GM03348 (cell line): ENCODE results near the gene KRT3.

Source experiments
- DNase-seq: peaks from one replicate; pipeline ENCODE4 v3.0.0; 2012; ENCODE audit warnings: low spot score

The KRT3 gene

GRCh38 chr12:52827499-52828090, 31.7 kb upstream of the KRT3 start:
- DNase-seq, result no peak

DNA sequence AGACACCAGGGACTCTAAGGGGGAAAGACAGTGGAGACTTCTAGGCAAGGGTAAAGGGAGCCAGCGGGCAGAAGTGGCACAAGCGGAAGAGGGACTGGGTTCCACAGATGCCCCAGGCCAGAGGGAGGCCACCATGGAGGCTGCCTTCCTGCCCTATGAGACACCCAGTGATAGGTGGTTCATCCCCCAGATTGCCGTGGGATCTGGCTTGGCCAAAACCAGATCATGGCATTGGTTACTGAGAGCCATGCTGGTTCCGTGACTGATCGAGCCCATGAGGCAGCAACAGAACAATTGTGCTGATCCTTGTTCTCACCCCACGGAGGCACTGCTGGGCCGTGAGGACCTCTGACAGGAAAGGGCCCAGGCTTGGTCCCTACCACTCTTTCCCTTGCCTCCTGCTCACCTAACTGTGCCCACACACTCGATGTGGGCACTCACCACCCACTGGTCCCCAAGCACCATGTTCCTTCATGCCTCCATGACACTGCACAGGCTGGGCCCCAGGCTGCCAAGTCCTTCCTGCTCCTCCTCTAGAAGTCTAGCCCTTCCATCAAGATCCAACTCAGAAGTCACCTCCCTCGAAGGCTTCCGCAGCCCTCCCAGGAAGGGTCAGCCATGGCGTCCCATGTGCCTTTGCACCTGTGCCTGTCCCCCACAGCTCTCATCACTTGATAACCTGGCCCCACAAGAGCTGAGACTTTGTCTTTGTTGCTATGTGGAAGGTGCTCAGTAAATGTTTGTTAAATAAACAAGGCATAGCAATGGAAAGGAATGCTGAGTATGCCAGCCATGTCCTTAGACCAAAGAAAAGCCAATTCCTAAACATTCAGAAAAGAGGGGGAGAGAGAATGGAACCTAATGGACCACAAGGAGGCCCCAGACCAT, 30.9 kb upstream of the KRT3 start:
- DNase-seq, result no peak

DNA sequence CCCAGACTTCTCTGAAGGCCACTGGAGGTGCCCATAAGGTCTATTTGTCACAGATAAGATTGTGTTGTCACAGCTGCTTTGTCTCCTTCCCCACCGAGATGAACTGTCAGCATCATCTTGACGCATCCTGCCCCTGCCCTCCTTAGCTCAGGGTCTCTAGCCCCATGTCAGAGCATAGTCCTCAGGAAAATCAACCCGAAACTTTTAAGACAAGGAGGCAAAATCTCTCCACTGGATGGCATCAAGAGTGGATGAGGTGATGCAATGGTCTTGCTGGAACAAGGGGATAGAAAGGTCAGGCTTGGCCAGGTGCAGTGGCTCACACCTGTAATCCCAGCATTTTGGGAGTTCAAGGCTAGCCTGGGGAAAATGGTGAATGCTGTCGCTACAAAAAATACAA, 30.0 kb upstream of the KRT3 start:
- no peak for DNase-seq

- DNase-seq, result no peak
Measured at GRCh38 chr12:52824741-52825410, 29.0 kb upstream of the KRT3 start.

- DNase-seq, result no peak
Measured at GRCh38 chr12:52823761-52824450, 28.0 kb upstream of the KRT3 start.

GRCh38 chr12:52822771-52823510, 27.0 kb upstream of the KRT3 start:
- DNase-seq, result no peak

DNA sequence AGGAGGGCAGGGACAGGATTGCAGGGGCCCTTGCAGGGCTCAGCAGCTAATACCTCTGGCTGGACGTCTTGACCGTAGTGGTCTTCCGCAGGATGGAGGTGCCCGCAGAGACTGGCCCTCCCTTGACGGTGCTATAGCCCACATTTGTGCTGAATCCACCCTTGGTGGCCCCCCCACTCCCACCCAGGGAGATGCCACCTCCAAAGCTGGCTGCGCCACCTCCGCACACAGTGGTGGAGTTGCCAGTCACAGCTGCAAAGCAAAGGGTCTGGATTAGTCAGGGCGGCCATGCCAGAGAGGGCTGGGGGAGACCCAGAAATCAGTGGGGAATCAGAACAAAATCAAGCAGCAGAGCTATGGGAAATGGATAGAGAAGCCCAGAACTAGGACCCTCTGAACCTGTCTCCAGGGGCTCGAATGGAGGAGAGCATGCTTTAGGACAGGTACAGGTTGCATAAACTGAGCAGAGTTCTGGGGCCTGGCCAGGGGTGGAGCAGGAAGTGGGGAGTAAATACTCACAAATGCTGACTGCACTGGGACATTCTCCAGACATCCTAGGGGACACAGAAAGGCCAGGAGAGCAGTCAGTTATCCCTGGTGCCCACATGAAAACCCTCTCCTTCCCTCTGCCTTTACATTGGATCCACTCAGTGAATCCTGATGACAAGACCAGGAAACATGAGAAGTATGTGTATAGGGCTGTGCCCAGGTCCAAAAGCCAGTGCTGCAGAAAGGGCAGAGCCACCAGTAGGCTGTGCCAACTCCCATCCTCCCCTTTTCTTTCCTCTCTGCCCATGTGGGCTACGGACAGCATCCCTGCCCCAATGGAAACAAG, 26.1 kb upstream of the KRT3 start:
- peak; percentile 35 for DNase-seq

- no peak for DNase-seq
Measured at GRCh38 chr12:52821071-52821730, 25.3 kb upstream of the KRT3 start.

- DNase-seq, result no peak
Measured at GRCh38 chr12:52820521-52820920, 24.6 kb upstream of the KRT3 start.

GRCh38 chr12:52819731-52820510, 24.0 kb upstream of the KRT3 start:
- DNase-seq, result no peak

GRCh38 chr12:52818887-52819420, 23.0 kb upstream of the KRT3 start:
- no peak for DNase-seq

- no peak for DNase-seq
Measured at GRCh38 chr12:52818388-52818787, 22.5 kb upstream of the KRT3 start.

DNA sequence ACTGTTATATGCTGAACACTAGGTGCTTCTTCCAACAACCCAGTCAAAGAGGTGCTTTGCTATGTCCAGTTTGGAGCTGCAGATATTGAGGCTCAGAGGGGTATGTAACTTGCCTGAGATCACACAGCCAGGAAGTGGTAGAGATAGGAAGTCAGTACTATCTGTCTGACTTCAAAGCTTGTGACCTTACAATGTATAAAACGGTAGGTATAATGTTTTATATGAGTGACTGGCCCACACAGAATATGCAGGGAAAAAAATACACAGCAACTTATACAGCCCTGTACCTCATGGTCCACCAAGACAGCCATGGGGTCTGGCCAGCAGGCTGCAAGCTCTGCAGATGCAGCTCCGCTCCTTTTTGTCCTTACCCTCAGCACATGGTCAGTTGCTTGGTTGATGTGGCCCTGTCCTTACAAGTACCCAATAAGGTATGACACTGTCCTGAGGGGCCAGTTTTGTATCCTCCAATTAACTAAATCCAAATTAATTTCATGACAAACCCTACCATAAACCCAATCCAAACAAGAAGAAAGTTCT, 21.9 kb upstream of the KRT3 start:
- no peak for DNase-seq

DNA sequence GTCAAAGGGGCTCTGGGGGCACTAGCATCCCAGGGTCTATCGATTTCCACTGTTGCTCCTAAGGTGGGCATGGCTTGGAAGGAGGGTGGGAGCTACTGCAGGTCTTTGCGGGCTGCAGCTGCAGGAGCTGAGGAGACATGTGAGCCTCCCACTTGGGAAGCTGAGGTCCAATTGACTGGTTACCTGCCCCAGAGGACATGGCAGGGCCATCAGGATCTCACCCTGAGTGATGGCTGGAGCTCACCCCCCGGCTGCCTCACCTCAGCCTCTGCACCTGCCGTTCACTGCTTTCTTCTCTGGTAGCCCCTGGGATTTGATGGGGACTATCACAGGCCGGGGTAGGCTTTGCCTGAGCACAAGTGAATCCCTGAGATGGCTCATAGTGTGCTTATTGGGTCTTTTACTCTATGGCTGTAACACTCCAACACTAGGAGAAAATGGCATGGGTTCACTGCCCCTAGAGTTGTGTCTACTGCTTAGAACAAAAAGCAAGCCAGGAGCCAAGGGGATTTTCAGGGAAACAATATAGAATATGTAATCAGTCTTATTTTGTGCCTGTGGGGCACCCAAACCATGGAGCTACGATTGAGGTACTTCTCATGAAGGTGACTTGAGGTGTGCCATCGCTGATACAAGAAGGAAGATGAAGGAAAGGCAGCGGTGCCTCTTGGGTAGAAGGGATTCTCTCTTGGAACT, 21.2 kb upstream of the KRT3 start:
- no peak for DNase-seq

DNA sequence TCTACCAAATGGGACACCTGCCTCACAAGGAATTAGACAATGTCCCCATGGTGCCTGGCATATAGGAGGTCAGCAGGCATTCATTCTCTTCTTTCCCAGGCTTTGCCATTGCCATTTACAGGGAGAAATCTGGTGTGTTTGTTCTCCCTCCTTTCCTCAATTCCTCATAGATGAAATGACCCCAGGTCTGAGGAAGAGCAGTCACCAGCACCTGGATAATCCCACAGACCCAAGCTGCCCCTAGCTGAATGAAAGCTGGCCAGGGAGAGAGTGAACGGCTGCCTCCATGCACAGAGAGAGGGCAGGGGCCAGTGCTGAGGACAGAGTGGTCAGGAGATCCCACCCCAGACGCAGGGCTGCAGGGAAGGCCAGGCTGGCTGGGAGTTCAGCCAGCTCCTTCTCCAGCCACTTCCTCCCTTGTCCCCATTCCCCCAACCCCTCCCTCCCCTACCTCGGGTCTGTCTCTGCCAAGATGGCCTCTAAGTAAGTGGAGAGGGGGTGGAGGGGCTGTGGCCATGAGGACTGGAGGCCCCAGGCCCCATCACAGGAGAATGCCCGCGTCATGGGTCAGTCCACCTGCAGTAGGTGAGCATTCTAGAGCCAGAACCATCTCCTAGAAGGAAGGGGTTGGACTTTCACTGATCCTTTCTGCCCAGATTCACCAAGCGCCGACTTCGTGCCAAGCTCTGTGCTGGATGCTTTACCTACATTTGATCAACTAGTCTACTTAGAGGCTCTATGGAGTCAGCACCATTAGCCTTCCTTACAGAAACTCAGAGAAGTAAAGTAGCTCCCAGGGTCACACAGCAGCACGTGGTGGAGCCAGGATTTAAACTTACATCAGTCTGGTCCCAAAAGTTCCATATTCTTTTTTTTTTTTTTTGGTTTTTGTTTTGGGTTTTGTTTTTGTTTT, 20.0 kb upstream of the KRT3 start:
- DNase-seq, result no peak

- no peak for DNase-seq
Measured at GRCh38 chr12:52815161-52815560, 19.2 kb upstream of the KRT3 start.

GRCh38 chr12:52814710-52815155, 18.8 kb upstream of the KRT3 start:
- DNase-seq, result no peak
